ENCODE measurements around the gene POM121L2. TPM values are rescaled to one million over a fixed set of nuclear protein-coding genes. Genes with fewer than 3 reads are reported as not detected.

POM121L2 gene
- total and polyA plus RNA-seq, 9 of the 15 experiments (the other 6 are each of a cell fraction or from before 2014, with no cell fraction given): 0.23 to 0.45 TPM; not detected in 7

GRCh38 chr6:27297857-27298730 is 14.0 kb downstream of the POM121L2 start (continued):
- TF ChIP-seq HMGXB4 (CRISPR knock-in tag; IDR thresholded peaks at IDR 0.05) (peak; percentile 97; the same call in 1 of the 2 replicates), KLF6 (CRISPR knock-in tag; IDR thresholded peaks at IDR 0.05; ENCODE audit: borderline replicate concordance) (no peak), KDM5B (IDR thresholded peaks at IDR 0.05; ENCODE audit: insufficient replicate concordance, low read depth, low read length) (no peak), ZMIZ1 (IDR thresholded peaks at IDR 0.05; ENCODE audit: low read depth in 2 of 2, low read length in 2 of 2) (no peak), KAT2B (IDR thresholded peaks at IDR 0.05; ENCODE audit: low read depth, low read length) (no peak), ELF2 (CRISPR knock-in tag; IDR thresholded peaks at IDR 0.05) (no peak), ZNF444 (CRISPR knock-in tag; IDR thresholded peaks at IDR 0.05) (no peak), CTBP1 (IDR thresholded peaks at IDR 0.05; ENCODE audit: borderline replicate concordance) (0 out of 2 replicates have a peak, but pooled peaks have one; percentile 61), JUNB (CRISPR knock-in tag; conservative IDR thresholded peaks at IDR 0.05) (no peak), GATAD2A (IDR thresholded peaks at IDR 0.05) (peak; percentile 89), FOXP1 (CRISPR knock-in tag; IDR thresholded peaks at IDR 0.05) (peak; percentile 93), MEIS2 (IDR thresholded peaks at IDR 0.05; ENCODE audit: partially characterized antibody) (no peak), CHCHD3 (CRISPR knock-in tag; IDR thresholded peaks at IDR 0.05) (no peak), SRSF1 (IDR thresholded peaks at IDR 0.05; ENCODE audit: low read depth, low read length) (no peak), ARHGAP35 (IDR thresholded peaks at IDR 0.05; ENCODE audit: partially characterized antibody) (no peak), COPS2 (conservative IDR thresholded peaks at IDR 0.05) (no peak), TCFL5 (CRISPR knock-in tag; conservative IDR thresholded peaks at IDR 0.05) (no peak)
- TF ChIP-seq, protein P1, sequence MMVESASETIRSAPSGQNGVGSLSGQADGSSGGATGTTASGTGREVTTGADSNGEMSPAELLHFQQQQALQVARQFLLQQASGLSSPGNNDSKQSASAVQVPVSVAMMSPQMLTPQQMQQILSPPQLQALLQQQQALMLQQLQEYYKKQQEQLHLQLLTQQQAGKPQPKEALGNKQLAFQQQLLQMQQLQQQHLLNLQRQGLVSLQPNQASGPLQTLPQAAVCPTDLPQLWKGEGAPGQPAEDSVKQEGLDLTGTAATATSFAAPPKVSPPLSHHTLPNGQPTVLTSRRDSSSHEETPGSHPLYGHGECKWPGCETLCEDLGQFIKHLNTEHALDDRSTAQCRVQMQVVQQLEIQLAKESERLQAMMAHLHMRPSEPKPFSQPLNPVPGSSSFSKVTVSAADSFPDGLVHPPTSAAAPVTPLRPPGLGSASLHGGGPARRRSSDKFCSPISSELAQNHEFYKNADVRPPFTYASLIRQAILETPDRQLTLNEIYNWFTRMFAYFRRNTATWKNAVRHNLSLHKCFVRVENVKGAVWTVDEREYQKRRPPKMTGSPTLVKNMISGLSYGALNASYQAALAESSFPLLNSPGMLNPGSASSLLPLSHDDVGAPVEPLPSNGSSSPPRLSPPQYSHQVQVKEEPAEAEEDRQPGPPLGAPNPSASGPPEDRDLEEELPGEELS (CRISPR knock-in tag; IDR thresholded peaks at IDR 0.05; ENCODE audit: borderline replicate concordance): peak; percentile 87; the same call in 1 of the 2 replicates
- TF ChIP-seq, protein P2, sequence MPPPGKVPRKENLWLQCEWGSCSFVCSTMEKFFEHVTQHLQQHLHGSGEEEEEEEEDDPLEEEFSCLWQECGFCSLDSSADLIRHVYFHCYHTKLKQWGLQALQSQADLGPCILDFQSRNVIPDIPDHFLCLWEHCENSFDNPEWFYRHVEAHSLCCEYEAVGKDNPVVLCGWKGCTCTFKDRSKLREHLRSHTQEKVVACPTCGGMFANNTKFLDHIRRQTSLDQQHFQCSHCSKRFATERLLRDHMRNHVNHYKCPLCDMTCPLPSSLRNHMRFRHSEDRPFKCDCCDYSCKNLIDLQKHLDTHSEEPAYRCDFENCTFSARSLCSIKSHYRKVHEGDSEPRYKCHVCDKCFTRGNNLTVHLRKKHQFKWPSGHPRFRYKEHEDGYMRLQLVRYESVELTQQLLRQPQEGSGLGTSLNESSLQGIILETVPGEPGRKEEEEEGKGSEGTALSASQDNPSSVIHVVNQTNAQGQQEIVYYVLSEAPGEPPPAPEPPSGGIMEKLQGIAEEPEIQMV (tag; conservative IDR thresholded peaks at IDR 0.05; ENCODE audit: low read depth): 0 out of 2 replicates have a peak, but pooled peaks have one; percentile 14
